ENCODE data around the gene ARHGAP26. TPM values are rescaled to one million over a fixed set of nuclear protein-coding genes. Genes with fewer than 3 reads are reported as not detected.

ARHGAP26 gene
- total and polyA plus RNA-seq, 2 experiments from 2014 or later: 9.5 to 16.8 TPM

DNA sequence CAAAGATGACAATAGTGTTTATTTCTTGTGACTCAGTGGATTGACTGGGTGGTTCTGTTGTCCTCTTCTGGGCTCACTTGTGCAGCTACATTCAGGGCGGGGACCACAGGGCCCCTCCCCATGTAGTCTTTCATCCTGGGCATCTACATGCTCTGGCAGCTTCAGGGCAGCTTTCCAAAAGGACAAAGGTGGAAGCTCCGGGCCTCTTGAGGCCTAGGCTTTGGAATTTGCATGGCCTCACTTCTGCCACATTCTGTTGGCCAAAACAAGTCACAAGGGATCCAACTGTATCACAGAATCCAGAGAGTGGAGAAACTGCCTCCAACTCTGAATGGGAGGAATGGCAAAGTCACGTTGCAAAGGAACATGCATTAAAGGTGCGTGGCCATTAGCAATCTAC is 64.3 kb downstream of the ARHGAP26 start:
- Histone ChIP-seq H3K27me3 (ENCODE audit: insufficient read depth) (no peaks in the 10 kb centered on the region), H3K9me2 (ENCODE audit: insufficient read depth) (peaks cover 10% of the 10 kb centered on the region), H3K4me1 (ENCODE audit: insufficient read depth) (peaks cover 19% of the 10 kb centered on the region), H2AFZ (no peak overlapping the region), H3K4me2 (no peak overlapping the region), H4K20me1 (replicated peaks; ENCODE audit: insufficient read depth) (no peaks in the 10 kb centered on the region), H3K79me2 (replicated peaks; ENCODE audit: insufficient read depth) (no peaks in the 10 kb centered on the region; the same call in 1 of the 2 replicates), H3K27ac (ENCODE audit: low read depth) (no peak overlapping the region), H3K36me3 (ENCODE audit: insufficient read depth) (no peaks in the 10 kb centered on the region), H3K4me3 (no peak overlapping the region), H3F3A (replicated peaks; ENCODE audit: low read depth) (no peaks in the 10 kb centered on the region)
- H3K27ac Mint-ChIP-seq: no peak overlapping the region
- ATAC-seq (no peak), DNase-seq (ENCODE audit: low spot score) (no peak)
- H3K9me3 Mint-ChIP-seq: no peaks in the 10 kb centered on the region
- no peak overlapping the region for H3K4me3 Mint-ChIP-seq
- peaks cover 15% of the 10 kb centered on the region for H3K4me1 Mint-ChIP-seq
- TF ChIP-seq CREB1 (CRISPR knock-in tag; IDR thresholded peaks at IDR 0.05; ENCODE audit: low read depth) (no peak), JUNB (IDR thresholded peaks at IDR 0.05; ENCODE audit: unreplicated experiment) (no peak), ZNF331 (CRISPR knock-in tag; IDR thresholded peaks at IDR 0.05; ENCODE audit: low read depth) (no peak), EZH2phosphoT487 (IDR thresholded peaks at IDR 0.05; ENCODE audit: unreplicated experiment) (no peak), EZH2 (IDR thresholded peaks at IDR 0.05; ENCODE audit: low read depth, unreplicated experiment) (no peak), ZNF114 (CRISPR knock-in tag; IDR thresholded peaks at IDR 0.05) (no peak), STAT1 (IDR thresholded peaks at IDR 0.05; ENCODE audit: unreplicated experiment) (no peak), NANOG (IDR thresholded peaks at IDR 0.05; ENCODE audit: borderline replicate concordance) (no peak), POLR2AphosphoS5 (IDR thresholded peaks at IDR 0.05; ENCODE audit: low read depth) (no peak)
- TF ChIP-seq, protein P1, sequence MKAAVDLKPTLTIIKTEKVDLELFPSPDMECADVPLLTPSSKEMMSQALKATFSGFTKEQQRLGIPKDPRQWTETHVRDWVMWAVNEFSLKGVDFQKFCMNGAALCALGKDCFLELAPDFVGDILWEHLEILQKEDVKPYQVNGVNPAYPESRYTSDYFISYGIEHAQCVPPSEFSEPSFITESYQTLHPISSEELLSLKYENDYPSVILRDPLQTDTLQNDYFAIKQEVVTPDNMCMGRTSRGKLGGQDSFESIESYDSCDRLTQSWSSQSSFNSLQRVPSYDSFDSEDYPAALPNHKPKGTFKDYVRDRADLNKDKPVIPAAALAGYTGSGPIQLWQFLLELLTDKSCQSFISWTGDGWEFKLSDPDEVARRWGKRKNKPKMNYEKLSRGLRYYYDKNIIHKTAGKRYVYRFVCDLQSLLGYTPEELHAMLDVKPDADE (IDR thresholded peaks at IDR 0.05): no peak
- TF ChIP-seq, protein P2, sequence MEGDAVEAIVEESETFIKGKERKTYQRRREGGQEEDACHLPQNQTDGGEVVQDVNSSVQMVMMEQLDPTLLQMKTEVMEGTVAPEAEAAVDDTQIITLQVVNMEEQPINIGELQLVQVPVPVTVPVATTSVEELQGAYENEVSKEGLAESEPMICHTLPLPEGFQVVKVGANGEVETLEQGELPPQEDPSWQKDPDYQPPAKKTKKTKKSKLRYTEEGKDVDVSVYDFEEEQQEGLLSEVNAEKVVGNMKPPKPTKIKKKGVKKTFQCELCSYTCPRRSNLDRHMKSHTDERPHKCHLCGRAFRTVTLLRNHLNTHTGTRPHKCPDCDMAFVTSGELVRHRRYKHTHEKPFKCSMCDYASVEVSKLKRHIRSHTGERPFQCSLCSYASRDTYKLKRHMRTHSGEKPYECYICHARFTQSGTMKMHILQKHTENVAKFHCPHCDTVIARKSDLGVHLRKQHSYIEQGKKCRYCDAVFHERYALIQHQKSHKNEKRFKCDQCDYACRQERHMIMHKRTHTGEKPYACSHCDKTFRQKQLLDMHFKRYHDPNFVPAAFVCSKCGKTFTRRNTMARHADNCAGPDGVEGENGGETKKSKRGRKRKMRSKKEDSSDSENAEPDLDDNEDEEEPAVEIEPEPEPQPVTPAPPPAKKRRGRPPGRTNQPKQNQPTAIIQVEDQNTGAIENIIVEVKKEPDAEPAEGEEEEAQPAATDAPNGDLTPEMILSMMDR (conservative IDR thresholded peaks at IDR 0.05; ENCODE audit: low read depth in 2 of 2): no peak
- TF ChIP-seq, protein P3, sequence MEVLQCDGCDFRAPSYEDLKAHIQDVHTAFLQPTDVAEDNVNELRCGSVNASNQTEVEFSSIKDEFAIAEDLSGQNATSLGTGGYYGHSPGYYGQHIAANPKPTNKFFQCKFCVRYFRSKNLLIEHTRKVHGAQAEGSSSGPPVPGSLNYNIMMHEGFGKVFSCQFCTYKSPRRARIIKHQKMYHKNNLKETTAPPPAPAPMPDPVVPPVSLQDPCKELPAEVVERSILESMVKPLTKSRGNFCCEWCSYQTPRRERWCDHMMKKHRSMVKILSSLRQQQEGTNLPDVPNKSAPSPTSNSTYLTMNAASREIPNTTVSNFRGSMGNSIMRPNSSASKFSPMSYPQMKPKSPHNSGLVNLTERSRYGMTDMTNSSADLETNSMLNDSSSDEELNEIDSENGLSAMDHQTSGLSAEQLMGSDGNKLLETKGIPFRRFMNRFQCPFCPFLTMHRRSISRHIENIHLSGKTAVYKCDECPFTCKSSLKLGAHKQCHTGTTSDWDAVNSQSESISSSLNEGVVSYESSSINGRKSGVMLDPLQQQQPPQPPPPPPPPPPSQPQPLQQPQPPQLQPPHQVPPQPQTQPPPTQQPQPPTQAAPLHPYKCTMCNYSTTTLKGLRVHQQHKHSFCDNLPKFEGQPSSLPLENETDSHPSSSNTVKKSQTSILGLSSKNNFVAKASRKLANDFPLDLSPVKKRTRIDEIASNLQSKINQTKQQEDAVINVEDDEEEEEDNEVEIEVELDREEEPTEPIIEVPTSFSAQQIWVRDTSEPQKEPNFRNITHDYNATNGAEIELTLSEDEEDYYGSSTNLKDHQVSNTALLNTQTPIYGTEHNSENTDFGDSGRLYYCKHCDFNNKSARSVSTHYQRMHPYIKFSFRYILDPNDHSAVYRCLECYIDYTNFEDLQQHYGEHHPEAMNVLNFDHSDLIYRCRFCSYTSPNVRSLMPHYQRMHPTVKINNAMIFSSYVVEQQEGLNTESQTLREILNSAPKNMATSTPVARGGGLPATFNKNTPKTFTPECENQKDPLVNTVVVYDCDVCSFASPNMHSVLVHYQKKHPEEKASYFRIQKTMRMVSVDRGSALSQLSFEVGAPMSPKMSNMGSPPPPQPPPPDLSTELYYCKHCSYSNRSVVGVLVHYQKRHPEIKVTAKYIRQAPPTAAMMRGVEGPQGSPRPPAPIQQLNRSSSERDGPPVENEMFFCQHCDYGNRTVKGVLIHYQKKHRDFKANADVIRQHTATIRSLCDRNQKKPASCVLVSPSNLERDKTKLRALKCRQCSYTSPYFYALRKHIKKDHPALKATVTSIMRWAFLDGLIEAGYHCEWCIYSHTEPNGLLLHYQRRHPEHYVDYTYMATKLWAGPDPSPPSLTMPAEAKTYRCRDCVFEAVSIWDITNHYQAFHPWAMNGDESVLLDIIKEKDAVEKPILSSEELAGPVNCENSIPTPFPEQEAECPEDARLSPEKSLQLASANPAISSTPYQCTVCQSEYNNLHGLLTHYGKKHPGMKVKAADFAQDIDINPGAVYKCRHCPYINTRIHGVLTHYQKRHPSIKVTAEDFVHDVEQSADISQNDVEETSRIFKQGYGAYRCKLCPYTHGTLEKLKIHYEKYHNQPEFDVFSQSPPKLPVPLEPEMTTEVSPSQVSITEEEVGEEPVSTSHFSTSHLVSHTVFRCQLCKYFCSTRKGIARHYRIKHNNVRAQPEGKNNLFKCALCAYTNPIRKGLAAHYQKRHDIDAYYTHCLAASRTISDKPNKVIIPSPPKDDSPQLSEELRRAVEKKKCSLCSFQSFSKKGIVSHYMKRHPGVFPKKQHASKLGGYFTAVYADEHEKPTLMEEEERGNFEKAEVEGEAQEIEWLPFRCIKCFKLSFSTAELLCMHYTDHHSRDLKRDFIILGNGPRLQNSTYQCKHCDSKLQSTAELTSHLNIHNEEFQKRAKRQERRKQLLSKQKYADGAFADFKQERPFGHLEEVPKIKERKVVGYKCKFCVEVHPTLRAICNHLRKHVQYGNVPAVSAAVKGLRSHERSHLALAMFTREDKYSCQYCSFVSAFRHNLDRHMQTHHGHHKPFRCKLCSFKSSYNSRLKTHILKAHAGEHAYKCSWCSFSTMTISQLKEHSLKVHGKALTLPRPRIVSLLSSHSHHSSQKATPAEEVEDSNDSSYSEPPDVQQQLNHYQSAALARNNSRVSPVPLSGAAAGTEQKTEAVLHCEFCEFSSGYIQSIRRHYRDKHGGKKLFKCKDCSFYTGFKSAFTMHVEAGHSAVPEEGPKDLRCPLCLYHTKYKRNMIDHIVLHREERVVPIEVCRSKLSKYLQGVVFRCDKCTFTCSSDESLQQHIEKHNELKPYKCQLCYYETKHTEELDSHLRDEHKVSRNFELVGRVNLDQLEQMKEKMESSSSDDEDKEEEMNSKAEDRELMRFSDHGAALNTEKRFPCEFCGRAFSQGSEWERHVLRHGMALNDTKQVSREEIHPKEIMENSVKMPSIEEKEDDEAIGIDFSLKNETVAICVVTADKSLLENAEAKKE (CRISPR knock-in tag; IDR thresholded peaks at IDR 0.05): no peak
- TF ChIP-seq, protein P4, sequence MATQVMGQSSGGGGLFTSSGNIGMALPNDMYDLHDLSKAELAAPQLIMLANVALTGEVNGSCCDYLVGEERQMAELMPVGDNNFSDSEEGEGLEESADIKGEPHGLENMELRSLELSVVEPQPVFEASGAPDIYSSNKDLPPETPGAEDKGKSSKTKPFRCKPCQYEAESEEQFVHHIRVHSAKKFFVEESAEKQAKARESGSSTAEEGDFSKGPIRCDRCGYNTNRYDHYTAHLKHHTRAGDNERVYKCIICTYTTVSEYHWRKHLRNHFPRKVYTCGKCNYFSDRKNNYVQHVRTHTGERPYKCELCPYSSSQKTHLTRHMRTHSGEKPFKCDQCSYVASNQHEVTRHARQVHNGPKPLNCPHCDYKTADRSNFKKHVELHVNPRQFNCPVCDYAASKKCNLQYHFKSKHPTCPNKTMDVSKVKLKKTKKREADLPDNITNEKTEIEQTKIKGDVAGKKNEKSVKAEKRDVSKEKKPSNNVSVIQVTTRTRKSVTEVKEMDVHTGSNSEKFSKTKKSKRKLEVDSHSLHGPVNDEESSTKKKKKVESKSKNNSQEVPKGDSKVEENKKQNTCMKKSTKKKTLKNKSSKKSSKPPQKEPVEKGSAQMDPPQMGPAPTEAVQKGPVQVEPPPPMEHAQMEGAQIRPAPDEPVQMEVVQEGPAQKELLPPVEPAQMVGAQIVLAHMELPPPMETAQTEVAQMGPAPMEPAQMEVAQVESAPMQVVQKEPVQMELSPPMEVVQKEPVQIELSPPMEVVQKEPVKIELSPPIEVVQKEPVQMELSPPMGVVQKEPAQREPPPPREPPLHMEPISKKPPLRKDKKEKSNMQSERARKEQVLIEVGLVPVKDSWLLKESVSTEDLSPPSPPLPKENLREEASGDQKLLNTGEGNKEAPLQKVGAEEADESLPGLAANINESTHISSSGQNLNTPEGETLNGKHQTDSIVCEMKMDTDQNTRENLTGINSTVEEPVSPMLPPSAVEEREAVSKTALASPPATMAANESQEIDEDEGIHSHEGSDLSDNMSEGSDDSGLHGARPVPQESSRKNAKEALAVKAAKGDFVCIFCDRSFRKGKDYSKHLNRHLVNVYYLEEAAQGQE (IDR thresholded peaks at IDR 0.05; ENCODE audit: unreplicated experiment): no peak
- peaks cover 2% of the 10 kb centered on the region for H3K27me3 Mint-ChIP-seq (ENCODE audit: insufficient read depth, low read depth, poor library complexity)
- H3K36me3 Mint-ChIP-seq (ENCODE audit: low read depth): no peaks in the 10 kb centered on the region

Measured in GM23338 (cell line).